ENCODE data around the gene ZNF282.
A peak's percentile ranks its signal among the peaks of the same experiment; 100 is the strongest.
"Not testable (repeated sequence)": the region's sequence is repeated elsewhere in the genome, so short reads cannot be mapped to it uniquely, and the experiment has no call there.

Gene ZNF282

GRCh38 chr7:149225656-149226055, 30.3 kb downstream of the ZNF282 start:
- DNase-seq = no peak

- not testable (repeated sequence) for DNase-seq
Measured at GRCh38 chr7:149226366-149226765, 31.0 kb downstream of the ZNF282 start.

GRCh38 chr7:149226840-149227494, 31.6 kb downstream of the ZNF282 start:
- DNase-seq = no peak

- DNase-seq = peak in 1 of 3 experiments; percentile 46
Measured at GRCh38 chr7:149228831-149229471, 33.6 kb downstream of the ZNF282 start.

- DNase-seq = peak in 2 of 3 experiments; percentile 63 to 71
Measured at GRCh38 chr7:149229526-149229925, 34.2 kb downstream of the ZNF282 start.

- DNase-seq = no peak
Measured at GRCh38 chr7:149232362-149232761, 37.0 kb downstream of the ZNF282 start.

- DNase-seq = not testable (repeated sequence)
Measured at GRCh38 chr7:149233655-149234204, 38.4 kb downstream of the ZNF282 start.

- DNase-seq = no peak
Measured at GRCh38 chr7:149237502-149237901, 42.2 kb downstream of the ZNF282 start.

GRCh38 chr7:149238051-149238450, 42.7 kb downstream of the ZNF282 start:
- DNase-seq = no peak

- DNase-seq = peak; percentile 88 to 95 (median 92)
Measured at GRCh38 chr7:149239345-149240143, 44.2 kb downstream of the ZNF282 start, which contains the start of gene ZNF212. TSS of gene ZNF212 (plus strand) at chr7:149239651. CDS start at chr7:149239779, 128 bp downstream.

- DNase-seq = no peak
Measured at GRCh38 chr7:149240637-149241036, 45.3 kb downstream of the ZNF282 start.

GRCh38 chr7:149241696-149242095, 46.4 kb downstream of the ZNF282 start:
- no peak for DNase-seq

GRCh38 chr7:149245244-149245643, 49.9 kb downstream of the ZNF282 start:
- DNase-seq = no peak

GRCh38 chr7:149245744-149246143, 50.4 kb downstream of the ZNF282 start:
- DNase-seq = no peak

GRCh38 chr7:149248777-149249176, 53.4 kb downstream of the ZNF282 start:
- no peak for DNase-seq

GRCh38 chr7:149250151-149250550, 54.8 kb downstream of the ZNF282 start:
- not testable (repeated sequence) for DNase-seq

GRCh38 chr7:149251518-149251917, 56.2 kb downstream of the ZNF282 start:
- DNase-seq = not testable (repeated sequence)

GRCh38 chr7:149252378-149252777, 57.0 kb downstream of the ZNF282 start:
- no peak for DNase-seq

- no peak for DNase-seq
Measured at GRCh38 chr7:149253665-149254064, 58.3 kb downstream of the ZNF282 start.

GRCh38 chr7:149254181-149254858, 59.0 kb downstream of the ZNF282 start:
- DNase-seq = no peak

GRCh38 chr7:149255174-149255573, 59.8 kb downstream of the ZNF282 start:
- DNase-seq = no peak

GRCh38 chr7:149256568-149256967, 61.2 kb downstream of the ZNF282 start:
- DNase-seq = no peak

- no peak for DNase-seq
Measured at GRCh38 chr7:149257146-149257545, 61.8 kb downstream of the ZNF282 start.

Measured in NCI-H1417 (cell line).